Upper lobe of left lung (tissue), 4 donors: ENCODE data around the gene COL23A1.

Experiments
- POLR2A ChIP-seq, 4 donors: fragments of 450-650 bp; IDR thresholded peaks; one replicate each; pipeline ENCODE4 v1.5.1; 2016 to 2017; ENCODE audit warnings: antibody characterized with exemption in 4 of 4, mild to moderate bottlenecking in 2 of 4
- POLR2AphosphoS5 ChIP-seq, 2 donors: sonication (generic); formaldehyde crosslinking; IDR thresholded peaks; one replicate each; pipeline ENCODE4 v1.5.1; 2017; ENCODE audit warnings: antibody characterized with exemption in 2 of 2
- TF ChIP-seq, protein P1 (sequence below), 6 experiments: fragments of 450-650 bp in 4 of 6; fragments of 200-600 bp in 2 of 6; sonication (generic) in 2 of 6; IDR thresholded peaks; one replicate each; pipeline ENCODE4 v1.5.1; 2016 to 2019; ENCODE audit warnings: antibody characterized with exemption in 6 of 6

DNA sequence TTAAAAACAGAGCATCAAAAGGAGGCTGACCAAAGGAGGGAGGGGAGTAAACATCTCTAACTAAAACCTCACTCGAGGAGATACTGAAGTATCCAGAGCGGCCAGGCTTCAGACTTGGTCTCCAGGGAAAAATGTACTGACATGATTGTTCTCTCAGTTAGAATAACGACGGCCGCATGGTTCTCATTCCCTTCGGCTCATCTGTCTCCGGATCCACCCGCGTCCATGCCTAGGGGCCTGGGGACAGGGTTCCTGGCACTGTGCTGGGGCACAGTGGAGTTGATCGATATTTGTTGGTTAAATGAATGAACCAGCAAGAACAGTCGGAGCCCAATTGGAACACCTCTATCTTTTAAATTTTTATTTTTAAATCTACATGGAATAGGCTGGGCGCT, 190.5 kb downstream of the COL23A1 start:
- TF ChIP-seq, protein P1, sequence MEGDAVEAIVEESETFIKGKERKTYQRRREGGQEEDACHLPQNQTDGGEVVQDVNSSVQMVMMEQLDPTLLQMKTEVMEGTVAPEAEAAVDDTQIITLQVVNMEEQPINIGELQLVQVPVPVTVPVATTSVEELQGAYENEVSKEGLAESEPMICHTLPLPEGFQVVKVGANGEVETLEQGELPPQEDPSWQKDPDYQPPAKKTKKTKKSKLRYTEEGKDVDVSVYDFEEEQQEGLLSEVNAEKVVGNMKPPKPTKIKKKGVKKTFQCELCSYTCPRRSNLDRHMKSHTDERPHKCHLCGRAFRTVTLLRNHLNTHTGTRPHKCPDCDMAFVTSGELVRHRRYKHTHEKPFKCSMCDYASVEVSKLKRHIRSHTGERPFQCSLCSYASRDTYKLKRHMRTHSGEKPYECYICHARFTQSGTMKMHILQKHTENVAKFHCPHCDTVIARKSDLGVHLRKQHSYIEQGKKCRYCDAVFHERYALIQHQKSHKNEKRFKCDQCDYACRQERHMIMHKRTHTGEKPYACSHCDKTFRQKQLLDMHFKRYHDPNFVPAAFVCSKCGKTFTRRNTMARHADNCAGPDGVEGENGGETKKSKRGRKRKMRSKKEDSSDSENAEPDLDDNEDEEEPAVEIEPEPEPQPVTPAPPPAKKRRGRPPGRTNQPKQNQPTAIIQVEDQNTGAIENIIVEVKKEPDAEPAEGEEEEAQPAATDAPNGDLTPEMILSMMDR (IDR thresholded peaks at IDR 0.05): no peak
- TF ChIP-seq POLR2A (IDR thresholded peaks at IDR 0.05) (no peak), POLR2AphosphoS5 (IDR thresholded peaks at IDR 0.05) (no peak)
